Measurements from ENCODE around the gene RSPO4.

The RSPO4 gene

DNA sequence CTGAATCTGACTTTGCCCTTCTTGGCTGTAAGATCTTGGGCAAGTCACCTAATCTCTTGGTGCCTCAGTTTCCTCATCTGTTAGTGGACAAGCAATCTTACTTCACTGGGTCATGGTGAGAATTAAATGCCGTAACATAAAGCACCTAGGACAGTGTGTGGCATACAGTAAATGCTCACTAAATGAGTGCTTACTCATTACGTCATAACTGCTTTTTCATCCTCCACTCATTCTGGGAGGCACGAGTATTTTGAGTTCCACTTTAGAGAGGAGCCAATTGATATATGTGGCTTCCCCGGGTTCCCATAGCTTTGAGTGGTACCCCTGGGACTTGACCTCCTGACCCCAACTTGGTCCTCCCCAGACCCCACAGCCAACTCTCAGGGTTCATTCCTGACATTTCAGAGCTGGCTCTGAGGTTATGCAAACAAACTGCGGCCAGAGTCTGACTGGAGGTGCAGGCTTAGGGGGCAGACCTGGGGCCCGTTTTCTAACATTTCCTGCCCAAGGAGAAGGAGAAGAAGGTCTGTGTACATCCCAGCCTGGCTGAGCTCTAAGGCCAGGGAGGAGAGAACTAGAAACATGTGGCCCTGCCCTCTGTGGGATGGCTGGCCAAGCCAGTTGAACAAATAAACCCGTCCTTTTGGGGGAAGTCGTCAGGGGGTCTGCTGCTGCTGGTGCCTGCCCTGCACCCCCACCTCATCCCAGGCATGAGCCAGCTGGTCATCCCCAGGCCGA is 91.8 kb downstream of the RSPO4 start:
- no peak for DNase-seq (ENCODE audit: low read depth in 2 of 2)

GRCh38 chr20:909641-910040 is 92.5 kb downstream of the RSPO4 start:
- DNase-seq (ENCODE audit: low read depth in 2 of 2), result no peak

Data from stimulated activated CD8-positive, alpha-beta memory T cell treated with anti-CD3 and anti-CD28 coated beads, Interleukin-15, amount 100 ng/mL, for 4 hours (primary cell).